Fibroblast of lung (primary cell): ENCODE results near the gene HIPK4.

Source experiments
- EZH2 ChIP-seq: IDR thresholded peaks from 2 replicates; pipeline ENCODE4 v1.5.1; 2012; ENCODE audit warnings: low read length, control low read depth, mild to moderate bottlenecking; ENCODE audit errors: missing control alignments
- TF ChIP-seq, protein P1 (sequence below), 2 donors: IDR thresholded peaks in 1 of 2; conservative IDR thresholded peaks in 1 of 2; 1 replicate in 1 of 2; 2 replicates in 1 of 2; pipeline ENCODE4 v1.5.1; 2011 to 2012; ENCODE audit warnings: low read length in 2 of 2, control low read depth in 1 of 2, inconsistent platforms in 1 of 2, low read depth in 1 of 2, mild to moderate bottlenecking in 1 of 2

DNA sequence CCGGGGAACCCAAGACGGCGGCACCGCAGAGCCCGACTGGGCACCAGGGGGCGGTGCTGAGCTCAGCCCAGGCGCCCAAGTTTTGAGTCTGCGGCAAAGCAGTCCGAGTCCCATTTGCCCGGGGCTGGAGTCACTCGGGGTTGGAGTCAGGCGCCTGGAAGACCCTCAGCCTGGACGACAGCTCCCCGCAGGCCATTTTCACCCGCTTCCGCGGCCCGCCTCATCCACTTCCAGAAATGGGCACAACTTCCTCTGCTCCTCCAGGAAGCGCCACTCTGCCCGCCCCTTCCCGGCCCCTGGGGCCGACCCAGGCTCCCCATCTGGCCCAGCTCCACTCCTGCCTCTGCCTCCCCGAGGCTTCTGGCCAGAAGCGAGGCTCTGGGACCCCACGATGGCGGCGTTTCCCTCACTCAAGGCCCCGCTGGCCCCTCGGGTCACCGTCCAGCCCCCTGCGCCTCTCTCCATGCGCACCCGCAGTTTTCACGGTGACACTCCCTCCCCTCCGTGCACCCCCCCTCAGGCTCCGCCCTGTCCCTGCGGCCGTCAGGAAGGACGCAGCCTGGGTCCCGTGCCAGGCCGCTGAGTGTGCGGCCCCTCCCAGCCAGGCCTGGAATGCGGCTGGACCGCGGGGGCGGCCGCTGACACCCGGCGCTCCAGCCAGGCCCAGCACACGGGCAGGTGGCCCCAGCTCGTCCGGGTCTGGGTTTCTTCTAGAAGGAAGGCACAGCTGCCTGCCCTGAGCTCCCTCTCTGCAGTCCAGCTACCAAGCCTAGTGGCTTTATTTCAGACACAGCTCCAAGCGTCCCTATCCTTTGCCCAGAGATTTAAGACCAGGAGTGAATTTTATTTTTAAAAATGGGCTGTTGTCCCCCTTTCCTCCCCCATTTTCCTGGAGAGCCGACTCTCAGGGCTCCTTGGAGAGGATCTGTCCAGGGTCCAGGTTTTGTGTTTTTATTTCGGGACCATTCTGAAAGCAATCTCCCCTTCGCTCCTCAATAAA, 31.1 kb upstream of the HIPK4 start:
- no peak for TF ChIP-seq EZH2
- TF ChIP-seq, protein P1, sequence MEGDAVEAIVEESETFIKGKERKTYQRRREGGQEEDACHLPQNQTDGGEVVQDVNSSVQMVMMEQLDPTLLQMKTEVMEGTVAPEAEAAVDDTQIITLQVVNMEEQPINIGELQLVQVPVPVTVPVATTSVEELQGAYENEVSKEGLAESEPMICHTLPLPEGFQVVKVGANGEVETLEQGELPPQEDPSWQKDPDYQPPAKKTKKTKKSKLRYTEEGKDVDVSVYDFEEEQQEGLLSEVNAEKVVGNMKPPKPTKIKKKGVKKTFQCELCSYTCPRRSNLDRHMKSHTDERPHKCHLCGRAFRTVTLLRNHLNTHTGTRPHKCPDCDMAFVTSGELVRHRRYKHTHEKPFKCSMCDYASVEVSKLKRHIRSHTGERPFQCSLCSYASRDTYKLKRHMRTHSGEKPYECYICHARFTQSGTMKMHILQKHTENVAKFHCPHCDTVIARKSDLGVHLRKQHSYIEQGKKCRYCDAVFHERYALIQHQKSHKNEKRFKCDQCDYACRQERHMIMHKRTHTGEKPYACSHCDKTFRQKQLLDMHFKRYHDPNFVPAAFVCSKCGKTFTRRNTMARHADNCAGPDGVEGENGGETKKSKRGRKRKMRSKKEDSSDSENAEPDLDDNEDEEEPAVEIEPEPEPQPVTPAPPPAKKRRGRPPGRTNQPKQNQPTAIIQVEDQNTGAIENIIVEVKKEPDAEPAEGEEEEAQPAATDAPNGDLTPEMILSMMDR (conservative IDR thresholded peaks at IDR 0.05 in 1 of 2, IDR thresholded peaks at IDR 0.05 in 1 of 2; ENCODE audit: low read depth in 1 of 2, low read length in 2 of 2): peak; percentile 93 to 97
